GM23248 (cell line): Measurements from ENCODE around the gene EME1. TPM values are rescaled to one million over a fixed set of nuclear protein-coding genes. Genes with fewer than 3 reads are reported as not detected.
A peak's percentile ranks its signal among the peaks of the same experiment; 100 is the strongest.

Source experiments
- DNase-seq: peaks from one replicate; pipeline ENCODE4 v3.0.0-alpha.2; 2015
- H2AFZ ChIP-seq: fragments of 200-600 bp; sonication (generic); 2 replicates; pipeline ENCODE4 v1.6.1; 2016; ENCODE audit warnings: antibody characterized with exemption
- H3F3A ChIP-seq: fragments of 200-600 bp; sonication (generic); 2 replicates; pipeline ENCODE4 v1.6.1; 2016; ENCODE audit warnings: mild to moderate bottlenecking, antibody characterized with exemption, mixed run types; ENCODE audit not compliant: insufficient read depth
- H3K27ac ChIP-seq: fragments of 200-600 bp; sonication (generic); 2 replicates; pipeline ENCODE4 v1.5.1; 2016; ENCODE audit warnings: mild to moderate bottlenecking
- H3K27me3 ChIP-seq: fragments of 200-600 bp; sonication (generic); replicated peaks from 2 replicates; pipeline ENCODE4 v1.6.1; 2016; ENCODE audit warnings: mild to moderate bottlenecking; ENCODE audit not compliant: insufficient read depth
- H3K36me3 ChIP-seq: fragments of 200-600 bp; sonication (generic); 2 replicates; pipeline ENCODE4 v1.6.1; 2016; ENCODE audit warnings: low read depth, mild to moderate bottlenecking
- H3K4me1 ChIP-seq: fragments of 200-600 bp; sonication (generic); 2 replicates; pipeline ENCODE4 v1.6.1; 2016; ENCODE audit warnings: mild to moderate bottlenecking; ENCODE audit not compliant: insufficient read depth
- H3K4me2 ChIP-seq: fragments of 200-600 bp; sonication (generic); one replicate; pipeline ENCODE4 v1.6.1; 2016; ENCODE audit warnings: mild to moderate bottlenecking; ENCODE audit not compliant: unreplicated experiment
- H3K4me3 ChIP-seq: fragments of 200-600 bp; sonication (generic); 2 replicates; pipeline ENCODE4 v1.5.1; 2016; ENCODE audit warnings: mild to moderate bottlenecking
- H3K79me2 ChIP-seq: fragments of 200-600 bp; sonication (generic); 2 replicates; pipeline ENCODE4 v1.6.1; 2016; ENCODE audit warnings: mild to moderate bottlenecking; ENCODE audit not compliant: insufficient read depth
- H3K9ac ChIP-seq: fragments of 200-600 bp; sonication (generic); 2 replicates; pipeline ENCODE4 v1.6.1; 2016; ENCODE audit warnings: mild to moderate bottlenecking
- H3K9me2 ChIP-seq: fragments of 200-600 bp; sonication (generic); 2 replicates; pipeline ENCODE4 v1.6.1; 2016; ENCODE audit warnings: mixed run types, mild to moderate bottlenecking, moderate library complexity; ENCODE audit not compliant: insufficient read depth
- H3K9me3 ChIP-seq: fragments of 200-600 bp; sonication (generic); one replicate; pipeline ENCODE4 v1.6.1; 2017; ENCODE audit warnings: low read depth
- H4K20me1 ChIP-seq: fragments of 200-600 bp; sonication (generic); 2 replicates; pipeline ENCODE4 v1.6.0; 2016; ENCODE audit not compliant: insufficient read depth
- EZH2 ChIP-seq: fragments of 200-600 bp; sonication (generic); IDR thresholded peaks from 2 replicates; pipeline ENCODE4 v1.6.1; 2018; ENCODE audit warnings: antibody characterized with exemption, mild to moderate bottlenecking; ENCODE audit not compliant: insufficient read depth, poor library complexity, severe bottlenecking
- EZH2phosphoT487 ChIP-seq: fragments of 200-600 bp; sonication (generic); IDR thresholded peaks from 2 replicates; pipeline ENCODE4 v1.6.1; 2018; ENCODE audit warnings: antibody characterized with exemption, moderate library complexity, mild to moderate bottlenecking, low read depth; ENCODE audit not compliant: insufficient read depth
- WGBS, 2 experiments: methylation state at CpG; one replicate each; pipeline ENCODE4 v1.1.6; 2015 to 2017; ENCODE audit warnings: low lambda C conversion rate in 2 of 2, low coverage in 1 of 2; ENCODE audit errors: missing lambda C conversion rate in 2 of 2; 5-methylcytosine and 5-hydroxymethylcytosine counted together
- in situ Hi-C: fragments of 300-500 bp; cut with MboI; formaldehyde crosslinking; loops from 2 replicates; pipeline ENCODE4 v1.15.0; 2020
- polyA plus RNA-seq: library from polyadenylated mRNA; unstranded; fragments of >200 nt; fragmentation: Nextera tagmentation; extraction: Ambion mirVana; gene quantifications from 2 replicates; pipeline ENCODE4 v1.2.1, GENCODE V29; 2016
- total RNA-seq: library from RNA; depleted of rRNA; stranded (reverse); fragments of >200 nt; shearing (Covaris generic); gene quantifications from 2 replicates; pipeline ENCODE4 v1.2.3, GENCODE V29; 2014

Gene EME1
- total and polyA plus RNA-seq, 2 experiments from 2014 or later: 4.1 to 4.3 TPM

GRCh38 chr17:50372222-50372757 is 739 bp upstream of the EME1 start:
- Histone ChIP-seq H3F3A (no peaks in the 10 kb centered on the region), H3K4me3 (peak overlapping the region; percentile 95), H3K9ac (peak overlapping the region; percentile 92), H3K9me2 (no peaks in the 10 kb centered on the region), H3K27me3 (no peaks in the 10 kb centered on the region), H3K4me1 (peaks cover 4% of the 10 kb centered on the region; the same call in 1 of the 2 replicates), H3K27ac (peak overlapping the region; percentile 87), H2AFZ (peak overlapping the region; percentile 88), H3K36me3 (peaks cover 22% of the 10 kb centered on the region), H3K9me3 (no peaks in the 10 kb centered on the region), H3K79me2 (peaks cover 28% of the 10 kb centered on the region), H3K4me2 (peak overlapping the region; percentile 98), H4K20me1 (no peaks in the 10 kb centered on the region)
- in situ Hi-C loops: no loop called here
- TF ChIP-seq EZH2 (no peak), EZH2phosphoT487 (no peak)
- DNase-seq: no peak
- WGBS, 2 experiments: 16% methylated on average over 14 of the region's 14 CpGs

GRCh38 chr17:50373705-50374104 is 676 bp downstream of the EME1 start:
- 0 out of 2 replicates have a peak, but pooled peaks cover under 1% of the 10 kb centered on the region for H3F3A ChIP-seq
- no peaks in the 10 kb centered on the region for H4K20me1 ChIP-seq
- no peaks in the 10 kb centered on the region for H3K9me3 ChIP-seq
- 76 to 81% methylated on average over 2 of the region's 2 CpGs for WGBS, 2 experiments
- no peaks in the 10 kb centered on the region for H3K9me2 ChIP-seq
- peak overlapping the region; percentile 87 for H3K27ac ChIP-seq
- peak overlapping the region; percentile 98 for H3K4me2 ChIP-seq
- H3K36me3 ChIP-seq: peaks cover 18% of the 10 kb centered on the region
- peak overlapping the region; percentile 88 for H2AFZ ChIP-seq
- H3K27me3 ChIP-seq: no peaks in the 10 kb centered on the region
- H3K9ac ChIP-seq: peak overlapping the region; percentile 92
- H3K4me3 ChIP-seq: peak overlapping the region; percentile 95
- DNase-seq: no peak
- TF ChIP-seq EZH2phosphoT487: no peak
- no peak for TF ChIP-seq EZH2
- in situ Hi-C loops: no loop called here
- peaks cover 4% of the 10 kb centered on the region; the same call in 1 of the 2 replicates for H3K4me1 ChIP-seq
- H3K79me2 ChIP-seq: peaks cover 28% of the 10 kb centered on the region

GRCh38 chr17:50375858-50376538 is 3.0 kb downstream of the EME1 start:
- no peak overlapping the region for H3K4me2 ChIP-seq
- no peak overlapping the region for H3K27ac ChIP-seq

GRCh38 chr17:50379351-50380132 is 6.5 kb downstream of the EME1 start:
- Histone ChIP-seq H3K4me2 (no peak overlapping the region), H3K9me2 (no peaks in the 10 kb centered on the region), H3K27ac (no peak overlapping the region), H3K9ac (no peak overlapping the region), H3K4me1 (no peaks in the 10 kb centered on the region), H3K36me3 (peaks cover 35% of the 10 kb centered on the region), H3K4me3 (no peak overlapping the region), H4K20me1 (no peaks in the 10 kb centered on the region), H2AFZ (no peak overlapping the region), H3K27me3 (no peaks in the 10 kb centered on the region), H3K9me3 (no peaks in the 10 kb centered on the region), H3K79me2 (no peaks in the 10 kb centered on the region), H3F3A (peaks cover 54% of the 10 kb centered on the region)
- in situ Hi-C loops: no loop called here
- no peak for DNase-seq
- WGBS, 2 experiments: 90 to 93% methylated on average over 6 of the region's 6 CpGs
- no peak for TF ChIP-seq EZH2phosphoT487

More at GRCh38 chr17:50375858-50376538, 3.0 kb downstream of the EME1 start:
- Histone ChIP-seq H3K27me3 (no peaks in the 10 kb centered on the region), H3K9me3 (no peaks in the 10 kb centered on the region), H3K9me2 (no peaks in the 10 kb centered on the region), H2AFZ (no peak overlapping the region), H3F3A (peaks cover 22% of the 10 kb centered on the region), H3K9ac (no peak overlapping the region), H4K20me1 (no peaks in the 10 kb centered on the region), H3K79me2 (peaks cover 19% of the 10 kb centered on the region), H3K36me3 (peaks cover 2% of the 10 kb centered on the region; the same call in 1 of the 2 replicates), H3K4me3 (no peak overlapping the region), H3K4me1 (peaks cover 4% of the 10 kb centered on the region; the same call in 1 of the 2 replicates)
- TF ChIP-seq EZH2phosphoT487: no peak
- TF ChIP-seq EZH2: no peak
- DNase-seq: no peak
- in situ Hi-C loops: no loop called here
- WGBS, 2 experiments: 70 to 71% methylated on average over 5 of the region's 5 CpGs
